HG02840 (cell line): ENCODE results near the gene RGR.

Experiments
- ATAC-seq: cut with Tn5 transposase; IDR thresholded peaks from one replicate; pipeline ENCODE4 v1.9.1; 2021; ENCODE audit warnings: mild to moderate bottlenecking, moderate library complexity, moderate number of reproducible peaks; ENCODE audit not compliant: unreplicated experiment, low FRiP score

RGR gene

GRCh38 chr10:84216834-84217233 lies 28.0 kb upstream of the RGR start:
- ATAC-seq: no peak

GRCh38 chr10:84217746-84218145 lies 27.1 kb upstream of the RGR start:
- ATAC-seq: no peak

GRCh38 chr10:84221916-84222315 lies 22.9 kb upstream of the RGR start:
- no peak for ATAC-seq

- ATAC-seq: no peak
Observed at GRCh38 chr10:84224411-84225028, 20.3 kb upstream of the RGR start.

GRCh38 chr10:84225427-84226173 lies 19.3 kb upstream of the RGR start, which contains the start of gene LRIT2:
TSS of gene LRIT2 (minus strand) at chr10:84225544. CDS start at chr10:84225520, 24 bp downstream.
- no peak for ATAC-seq

- ATAC-seq: no peak
Observed at GRCh38 chr10:84226616-84227015, 18.2 kb upstream of the RGR start.

GRCh38 chr10:84227810-84228209 lies 17.0 kb upstream of the RGR start:
- ATAC-seq: no peak

- ATAC-seq: no peak
Observed at GRCh38 chr10:84230359-84230758, 14.5 kb upstream of the RGR start.

- no peak for ATAC-seq
Observed at GRCh38 chr10:84232376-84232775, 12.5 kb upstream of the RGR start.

GRCh38 chr10:84233940-84234339 lies 10.9 kb upstream of the RGR start:
- ATAC-seq: no peak

- no peak for ATAC-seq
Observed at GRCh38 chr10:84234479-84234878, 10.4 kb upstream of the RGR start.

- no peak for ATAC-seq
Observed at GRCh38 chr10:84235096-84235495, 9.8 kb upstream of the RGR start.

GRCh38 chr10:84236807-84237198 lies 8.1 kb upstream of the RGR start:
- ATAC-seq: no peak

- ATAC-seq: no peak
Observed at GRCh38 chr10:84237199-84238051, 7.4 kb upstream of the RGR start.

GRCh38 chr10:84238909-84239308 lies 5.9 kb upstream of the RGR start:
- no peak for ATAC-seq

- ATAC-seq: no peak
Observed at GRCh38 chr10:84241185-84241790, 3.6 kb upstream of the RGR start, which contains the start of gene LRIT1. TSS of gene LRIT1 (minus strand) at chr10:84241546. CDS start at chr10:84241439, 107 bp downstream.

- no peak for ATAC-seq
Observed at GRCh38 chr10:84243759-84244158, 1.1 kb upstream of the RGR start.

GRCh38 chr10:84247496-84247895 lies 2.6 kb downstream of the RGR start:
- ATAC-seq: no peak

GRCh38 chr10:84248794-84249193 lies 3.9 kb downstream of the RGR start:
- ATAC-seq: no peak

- ATAC-seq: no peak
Observed at GRCh38 chr10:84254552-84255478, 10.0 kb downstream of the RGR start.
